ENCODE measurements around the gene COPB2. TPM values are rescaled to one million over a fixed set of nuclear protein-coding genes. Genes with fewer than 3 reads are reported as not detected.
"Not testable (repeated sequence)": the region's sequence is repeated elsewhere in the genome, so short reads cannot be mapped to it uniquely, and the experiment has no call there.

The COPB2 gene
- total and polyA plus RNA-seq, 10 of the 15 experiments (the other 5 are each of a cell fraction or from before 2014, with no cell fraction given): 51.3 to 143 (median 116) TPM

DNA sequence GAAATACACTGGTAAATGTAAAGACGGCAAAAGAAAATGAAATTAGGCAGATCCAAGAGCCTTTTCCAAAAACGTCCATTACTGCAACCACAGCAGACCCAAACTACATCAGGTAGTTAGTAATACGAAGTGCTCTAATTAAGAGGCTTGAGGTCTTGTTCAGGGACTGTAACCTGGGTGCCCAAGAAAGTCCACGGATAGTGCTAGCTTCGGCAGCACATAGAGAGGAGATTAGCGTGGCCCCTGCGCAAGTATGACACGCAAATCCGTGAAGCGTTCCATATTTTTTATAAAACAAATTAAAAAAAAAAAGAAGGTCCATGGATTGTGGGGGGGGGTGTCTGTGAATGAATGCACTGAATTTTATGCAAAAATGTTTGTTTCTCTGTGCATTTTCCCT, 1.4 kb downstream of the COPB2 start (continued):
- TF ChIP-seq, protein P1, sequence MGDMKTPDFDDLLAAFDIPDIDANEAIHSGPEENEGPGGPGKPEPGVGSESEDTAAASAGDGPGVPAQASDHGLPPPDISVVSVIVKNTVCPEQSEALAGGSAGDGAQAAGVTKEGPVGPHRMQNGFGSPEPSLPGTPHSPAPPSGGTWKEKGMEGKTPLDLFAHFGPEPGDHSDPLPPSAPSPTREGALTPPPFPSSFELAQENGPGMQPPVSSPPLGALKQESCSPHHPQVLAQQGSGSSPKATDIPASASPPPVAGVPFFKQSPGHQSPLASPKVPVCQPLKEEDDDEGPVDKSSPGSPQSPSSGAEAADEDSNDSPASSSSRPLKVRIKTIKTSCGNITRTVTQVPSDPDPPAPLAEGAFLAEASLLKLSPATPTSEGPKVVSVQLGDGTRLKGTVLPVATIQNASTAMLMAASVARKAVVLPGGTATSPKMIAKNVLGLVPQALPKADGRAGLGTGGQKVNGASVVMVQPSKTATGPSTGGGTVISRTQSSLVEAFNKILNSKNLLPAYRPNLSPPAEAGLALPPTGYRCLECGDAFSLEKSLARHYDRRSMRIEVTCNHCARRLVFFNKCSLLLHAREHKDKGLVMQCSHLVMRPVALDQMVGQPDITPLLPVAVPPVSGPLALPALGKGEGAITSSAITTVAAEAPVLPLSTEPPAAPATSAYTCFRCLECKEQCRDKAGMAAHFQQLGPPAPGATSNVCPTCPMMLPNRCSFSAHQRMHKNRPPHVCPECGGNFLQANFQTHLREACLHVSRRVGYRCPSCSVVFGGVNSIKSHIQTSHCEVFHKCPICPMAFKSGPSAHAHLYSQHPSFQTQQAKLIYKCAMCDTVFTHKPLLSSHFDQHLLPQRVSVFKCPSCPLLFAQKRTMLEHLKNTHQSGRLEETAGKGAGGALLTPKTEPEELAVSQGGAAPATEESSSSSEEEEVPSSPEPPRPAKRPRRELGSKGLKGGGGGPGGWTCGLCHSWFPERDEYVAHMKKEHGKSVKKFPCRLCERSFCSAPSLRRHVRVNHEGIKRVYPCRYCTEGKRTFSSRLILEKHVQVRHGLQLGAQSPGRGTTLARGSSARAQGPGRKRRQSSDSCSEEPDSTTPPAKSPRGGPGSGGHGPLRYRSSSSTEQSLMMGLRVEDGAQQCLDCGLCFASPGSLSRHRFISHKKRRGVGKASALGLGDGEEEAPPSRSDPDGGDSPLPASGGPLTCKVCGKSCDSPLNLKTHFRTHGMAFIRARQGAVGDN (IDR thresholded peaks at IDR 0.05): no peak
- no peak for TF ChIP-seq RAD51 (IDR thresholded peaks at IDR 0.05)
- TF ChIP-seq, protein P2, sequence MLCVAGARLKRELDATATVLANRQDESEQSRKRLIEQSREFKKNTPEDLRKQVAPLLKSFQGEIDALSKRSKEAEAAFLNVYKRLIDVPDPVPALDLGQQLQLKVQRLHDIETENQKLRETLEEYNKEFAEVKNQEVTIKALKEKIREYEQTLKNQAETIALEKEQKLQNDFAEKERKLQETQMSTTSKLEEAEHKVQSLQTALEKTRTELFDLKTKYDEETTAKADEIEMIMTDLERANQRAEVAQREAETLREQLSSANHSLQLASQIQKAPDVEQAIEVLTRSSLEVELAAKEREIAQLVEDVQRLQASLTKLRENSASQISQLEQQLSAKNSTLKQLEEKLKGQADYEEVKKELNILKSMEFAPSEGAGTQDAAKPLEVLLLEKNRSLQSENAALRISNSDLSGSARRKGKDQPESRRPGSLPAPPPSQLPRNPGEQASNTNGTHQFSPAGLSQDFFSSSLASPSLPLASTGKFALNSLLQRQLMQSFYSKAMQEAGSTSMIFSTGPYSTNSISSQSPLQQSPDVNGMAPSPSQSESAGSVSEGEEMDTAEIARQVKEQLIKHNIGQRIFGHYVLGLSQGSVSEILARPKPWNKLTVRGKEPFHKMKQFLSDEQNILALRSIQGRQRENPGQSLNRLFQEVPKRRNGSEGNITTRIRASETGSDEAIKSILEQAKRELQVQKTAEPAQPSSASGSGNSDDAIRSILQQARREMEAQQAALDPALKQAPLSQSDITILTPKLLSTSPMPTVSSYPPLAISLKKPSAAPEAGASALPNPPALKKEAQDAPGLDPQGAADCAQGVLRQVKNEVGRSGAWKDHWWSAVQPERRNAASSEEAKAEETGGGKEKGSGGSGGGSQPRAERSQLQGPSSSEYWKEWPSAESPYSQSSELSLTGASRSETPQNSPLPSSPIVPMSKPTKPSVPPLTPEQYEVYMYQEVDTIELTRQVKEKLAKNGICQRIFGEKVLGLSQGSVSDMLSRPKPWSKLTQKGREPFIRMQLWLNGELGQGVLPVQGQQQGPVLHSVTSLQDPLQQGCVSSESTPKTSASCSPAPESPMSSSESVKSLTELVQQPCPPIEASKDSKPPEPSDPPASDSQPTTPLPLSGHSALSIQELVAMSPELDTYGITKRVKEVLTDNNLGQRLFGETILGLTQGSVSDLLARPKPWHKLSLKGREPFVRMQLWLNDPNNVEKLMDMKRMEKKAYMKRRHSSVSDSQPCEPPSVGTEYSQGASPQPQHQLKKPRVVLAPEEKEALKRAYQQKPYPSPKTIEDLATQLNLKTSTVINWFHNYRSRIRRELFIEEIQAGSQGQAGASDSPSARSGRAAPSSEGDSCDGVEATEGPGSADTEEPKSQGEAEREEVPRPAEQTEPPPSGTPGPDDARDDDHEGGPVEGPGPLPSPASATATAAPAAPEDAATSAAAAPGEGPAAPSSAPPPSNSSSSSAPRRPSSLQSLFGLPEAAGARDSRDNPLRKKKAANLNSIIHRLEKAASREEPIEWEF (IDR thresholded peaks at IDR 0.05; ENCODE audit: insufficient replicate concordance, low read depth, low read length): no peak
- TF ChIP-seq TCF12 (IDR thresholded peaks at IDR 0.05; ENCODE audit: low read depth, low read length): no peak
- no peak for TF ChIP-seq GABPA (IDR thresholded peaks at IDR 0.05; ENCODE audit: low read depth)
- no peak for TF ChIP-seq FOS (IDR thresholded peaks at IDR 0.05; ENCODE audit: borderline replicate concordance, extremely low read depth, insufficient read length)
- no peak for TF ChIP-seq SREBF2 (IDR thresholded peaks at IDR 0.05; ENCODE audit: low read length)

DNA sequence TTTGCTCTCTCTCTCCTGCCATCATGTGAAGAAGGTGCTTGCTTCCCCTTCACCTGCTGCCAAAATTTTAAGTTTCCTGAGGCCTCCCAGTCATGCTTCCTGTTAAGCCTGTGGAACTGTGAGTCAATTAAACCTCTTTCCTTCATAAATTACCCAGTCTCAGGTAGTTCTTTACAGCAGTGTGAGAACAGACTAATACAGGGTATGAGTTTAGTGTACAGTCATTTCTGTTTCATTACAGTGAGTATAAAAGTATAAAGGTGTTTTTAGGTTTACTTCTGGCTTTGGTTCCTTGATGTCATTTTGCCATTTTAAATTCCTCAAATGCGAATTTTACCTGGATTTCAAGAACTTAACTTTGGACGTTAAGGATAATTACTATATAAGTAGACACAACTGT, 7.2 kb downstream of the COPB2 start:
- DNase-seq (ENCODE audit: low read depth, low spot score); intact Hi-C loops (cut with micrococcal nuclease; ENCODE audit: unreplicated experiment); H4K20me1 ChIP-seq (ENCODE audit: control insufficient read depth, insufficient read depth); H3K4me1 ChIP-seq (ENCODE audit: control insufficient read depth, insufficient read depth, low read length); RAD21 ChIA-PET (ENCODE audit: unreplicated experiment); in situ Hi-C loops (cut with MboI); FAIRE-seq; CTCF ChIA-PET; POLR2A ChIA-PET; H3K27me3 ChIP-seq (replicated peaks in 1 of 2; ENCODE audit: control insufficient read depth in 2 of 2, insufficient read depth in 2 of 2, low read length in 1 of 2); H3K4me3 ChIP-seq; BruUV-seq (replicated peaks); H3K9me3 ChIP-seq (replicated peaks; ENCODE audit: control insufficient read depth, insufficient read depth, low read length); H3K27ac ChIP-seq (ENCODE audit: control insufficient read depth, insufficient read depth); H3K9ac ChIP-seq (ENCODE audit: control insufficient read depth, insufficient read depth, low read length); SMC1A ChIA-PET (ENCODE audit: uncharacterized antibody, unreplicated experiment); H2AFZ ChIP-seq (ENCODE audit: control insufficient read depth, low read depth, low read length); H3K4me2 ChIP-seq (ENCODE audit: control insufficient read depth, insufficient read depth); ATAC-seq: not testable (repeated sequence)
- Histone ChIP-seq H3K36me3 (ENCODE audit: control insufficient read depth in 2 of 2, insufficient read depth in 2 of 2, low read length in 1 of 2) (peaks cover 0 to 29% of the 10 kb centered on the region in 2 experiments; a peak in 2 of 4 replicates), H3K79me2 (ENCODE audit: control insufficient read depth, insufficient read depth, low read length) (peaks cover 37% of the 10 kb centered on the region)
- WGBS (ENCODE audit: insufficient coverage, insufficient replicate concordance, low lambda C conversion rate, missing lambda C conversion rate): 75% methylated on average over 2 of the region's 2 CpGs
